GM12892 (cell line): ENCODE data around the gene RHBG.

Source experiments
- POLR2A ChIP-seq: IDR thresholded peaks from 2 replicates; pipeline ENCODE4 v1.6.1; 2011; ENCODE audit warnings: low read depth, low read length, control low read depth
- POLR2AphosphoS5 ChIP-seq: IDR thresholded peaks from 2 replicates; pipeline ENCODE4 v1.6.1; 2011; ENCODE audit warnings: low read depth, low read length, control low read depth

DNA sequence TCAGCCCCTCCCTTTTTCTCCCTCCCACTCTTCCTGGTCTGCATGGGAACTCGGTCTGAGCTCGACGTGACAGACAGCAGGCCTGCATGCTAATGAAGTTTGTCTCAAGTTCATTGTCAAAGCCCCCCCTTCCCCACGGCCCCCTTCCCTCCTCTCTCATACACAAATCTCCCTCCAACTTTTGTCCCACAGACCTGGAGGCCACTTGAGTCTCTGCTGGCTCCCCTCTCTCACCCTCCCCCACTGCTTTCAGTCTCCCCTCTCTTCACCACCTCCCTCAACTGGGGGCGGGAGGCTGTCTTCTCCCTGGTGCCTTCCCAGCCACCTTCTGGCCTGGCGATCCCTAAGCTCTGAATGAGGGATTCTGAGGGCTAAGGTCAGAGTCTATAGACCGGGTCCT, 61.3 kb downstream of the RHBG start:
- TF ChIP-seq POLR2A (no peak), POLR2AphosphoS5 (no peak)
